Lower leg skin (tissue), 3 donors: ENCODE measurements around the gene TAF4B.

Experiments
- POLR2A ChIP-seq, 2 donors: fragments of 450-650 bp; IDR thresholded peaks; one replicate each; pipeline ENCODE4 v1.6.1; 2016 to 2017; ENCODE audit warnings: antibody characterized with exemption in 2 of 2, mild to moderate bottlenecking in 1 of 2, moderate library complexity in 1 of 2
- TF ChIP-seq, protein P1 (sequence below), 3 donors: fragments of 450-650 bp; IDR thresholded peaks; one replicate each; pipeline ENCODE4 v1.5.1; 2016; ENCODE audit warnings: antibody characterized with exemption in 3 of 3, mild to moderate bottlenecking in 3 of 3, moderate library complexity in 2 of 3

- TF ChIP-seq POLR2A (IDR thresholded peaks at IDR 0.05): no peak
- TF ChIP-seq, protein P1, sequence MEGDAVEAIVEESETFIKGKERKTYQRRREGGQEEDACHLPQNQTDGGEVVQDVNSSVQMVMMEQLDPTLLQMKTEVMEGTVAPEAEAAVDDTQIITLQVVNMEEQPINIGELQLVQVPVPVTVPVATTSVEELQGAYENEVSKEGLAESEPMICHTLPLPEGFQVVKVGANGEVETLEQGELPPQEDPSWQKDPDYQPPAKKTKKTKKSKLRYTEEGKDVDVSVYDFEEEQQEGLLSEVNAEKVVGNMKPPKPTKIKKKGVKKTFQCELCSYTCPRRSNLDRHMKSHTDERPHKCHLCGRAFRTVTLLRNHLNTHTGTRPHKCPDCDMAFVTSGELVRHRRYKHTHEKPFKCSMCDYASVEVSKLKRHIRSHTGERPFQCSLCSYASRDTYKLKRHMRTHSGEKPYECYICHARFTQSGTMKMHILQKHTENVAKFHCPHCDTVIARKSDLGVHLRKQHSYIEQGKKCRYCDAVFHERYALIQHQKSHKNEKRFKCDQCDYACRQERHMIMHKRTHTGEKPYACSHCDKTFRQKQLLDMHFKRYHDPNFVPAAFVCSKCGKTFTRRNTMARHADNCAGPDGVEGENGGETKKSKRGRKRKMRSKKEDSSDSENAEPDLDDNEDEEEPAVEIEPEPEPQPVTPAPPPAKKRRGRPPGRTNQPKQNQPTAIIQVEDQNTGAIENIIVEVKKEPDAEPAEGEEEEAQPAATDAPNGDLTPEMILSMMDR (IDR thresholded peaks at IDR 0.05): no peak
Observed at GRCh38 chr18:26335571-26336487, 109.6 kb downstream of the TAF4B start.
